ENCODE data around the gene SPRY4.
"Not testable (repeated sequence)": the region's sequence is repeated elsewhere in the genome, so short reads cannot be mapped to it uniquely, and the experiment has no call there.

Gene SPRY4, protein sequence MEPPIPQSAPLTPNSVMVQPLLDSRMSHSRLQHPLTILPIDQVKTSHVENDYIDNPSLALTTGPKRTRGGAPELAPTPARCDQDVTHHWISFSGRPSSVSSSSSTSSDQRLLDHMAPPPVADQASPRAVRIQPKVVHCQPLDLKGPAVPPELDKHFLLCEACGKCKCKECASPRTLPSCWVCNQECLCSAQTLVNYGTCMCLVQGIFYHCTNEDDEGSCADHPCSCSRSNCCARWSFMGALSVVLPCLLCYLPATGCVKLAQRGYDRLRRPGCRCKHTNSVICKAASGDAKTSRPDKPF

DNA sequence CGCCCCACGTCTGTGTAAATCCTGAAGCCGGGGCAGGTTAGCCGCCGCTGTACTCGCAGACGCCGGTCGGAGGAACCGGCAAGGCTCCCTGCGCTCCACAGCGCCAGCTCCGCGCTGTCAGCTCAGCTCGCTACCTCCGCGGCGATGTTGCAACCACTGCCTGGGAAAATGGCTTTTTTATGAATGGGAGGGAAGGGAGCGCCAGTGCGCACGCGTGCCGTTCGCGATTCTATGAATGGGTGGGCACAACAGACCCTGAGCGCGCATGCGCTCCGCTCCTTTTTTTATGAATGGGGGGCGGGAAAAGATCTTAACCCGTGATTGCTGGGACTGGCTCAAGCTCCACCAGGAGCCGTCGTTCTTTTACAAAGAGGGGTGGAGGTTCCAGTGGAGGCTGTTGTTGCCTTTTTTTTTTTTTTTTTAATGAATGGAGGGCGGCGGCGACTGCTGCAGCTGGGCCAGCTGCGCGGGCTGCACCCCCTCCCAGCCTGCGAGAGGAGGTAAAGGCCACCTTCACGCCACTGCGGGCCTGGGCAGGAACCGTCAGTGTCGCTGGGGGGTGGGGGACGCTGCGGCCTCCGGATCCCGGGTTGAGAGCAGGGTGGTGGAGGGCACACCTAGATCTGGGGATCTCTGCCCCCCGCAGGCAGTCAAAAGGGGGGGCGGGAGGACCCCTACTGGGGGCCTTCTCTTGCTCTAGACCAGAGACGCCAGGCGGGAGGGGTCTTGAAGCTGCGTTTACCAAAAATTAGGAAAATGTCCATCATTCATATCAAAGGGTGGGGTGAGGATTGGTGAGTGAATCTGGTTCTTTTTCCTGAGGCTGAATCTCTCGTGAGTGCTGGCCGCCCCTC is at the start of gene SPRY4:
Gene SPRY4, minus strand, starts transcription at position 151 of the 854 bp plus-strand sequence. CDS start 9,913 bp downstream, outside the sequence.
- peak; percentile 99 for TF ChIP-seq POLR2A (IDR thresholded peaks at IDR 0.05; ENCODE audit: low read depth, low read length)
- FAIRE-seq (peak; percentile 33), DNase-seq (ENCODE audit: insufficient read length, low spot score) (peak; percentile 75)

DNA sequence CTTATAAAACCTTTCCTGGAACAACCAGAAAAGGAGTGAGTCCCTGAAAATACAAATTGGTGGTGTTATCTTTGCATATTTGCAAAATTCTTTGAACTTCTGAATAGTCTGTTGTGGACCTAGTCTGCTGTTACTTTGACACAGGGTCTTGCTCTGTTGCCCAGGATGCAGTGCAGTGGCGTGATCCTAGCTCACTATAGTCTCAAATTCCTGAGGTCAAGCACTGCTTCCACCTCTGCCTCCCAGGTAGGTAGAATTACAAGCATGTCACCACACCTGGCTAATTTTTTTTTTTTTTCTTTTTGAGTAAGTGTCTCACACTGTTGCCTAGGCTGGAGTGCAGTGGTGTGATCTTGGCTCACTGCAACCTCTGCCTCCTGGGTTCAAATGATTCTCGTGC is 43.7 kb upstream of the SPRY4 start:
- FAIRE-seq: no peak
- no peak for DNase-seq (ENCODE audit: insufficient read length, low spot score)
- no peak for TF ChIP-seq POLR2A (IDR thresholded peaks at IDR 0.05; ENCODE audit: low read depth, low read length)

DNA sequence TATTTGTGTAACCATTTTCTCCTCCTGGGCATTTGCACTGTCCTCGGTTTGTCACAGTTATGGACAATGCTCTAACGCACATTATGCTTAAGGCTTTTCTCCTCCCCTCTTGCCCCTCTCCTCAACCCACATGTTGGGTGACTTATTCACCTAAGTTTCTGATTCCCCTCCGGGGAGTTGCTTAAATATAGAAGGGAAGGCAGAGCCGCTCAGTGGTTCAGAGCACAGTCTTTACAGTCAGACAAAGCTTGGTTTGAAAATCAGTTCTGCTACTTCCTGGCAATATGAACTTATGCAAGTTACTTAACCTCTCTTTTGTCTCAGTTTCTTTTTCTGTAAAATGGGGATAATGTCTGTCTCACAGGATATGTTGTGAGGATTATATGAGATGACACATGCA is 41.2 kb upstream of the SPRY4 start:
- TF ChIP-seq POLR2A (IDR thresholded peaks at IDR 0.05; ENCODE audit: low read depth, low read length): no peak
- DNase-seq (ENCODE audit: insufficient read length, low spot score) (no peak), FAIRE-seq (no peak)

DNA sequence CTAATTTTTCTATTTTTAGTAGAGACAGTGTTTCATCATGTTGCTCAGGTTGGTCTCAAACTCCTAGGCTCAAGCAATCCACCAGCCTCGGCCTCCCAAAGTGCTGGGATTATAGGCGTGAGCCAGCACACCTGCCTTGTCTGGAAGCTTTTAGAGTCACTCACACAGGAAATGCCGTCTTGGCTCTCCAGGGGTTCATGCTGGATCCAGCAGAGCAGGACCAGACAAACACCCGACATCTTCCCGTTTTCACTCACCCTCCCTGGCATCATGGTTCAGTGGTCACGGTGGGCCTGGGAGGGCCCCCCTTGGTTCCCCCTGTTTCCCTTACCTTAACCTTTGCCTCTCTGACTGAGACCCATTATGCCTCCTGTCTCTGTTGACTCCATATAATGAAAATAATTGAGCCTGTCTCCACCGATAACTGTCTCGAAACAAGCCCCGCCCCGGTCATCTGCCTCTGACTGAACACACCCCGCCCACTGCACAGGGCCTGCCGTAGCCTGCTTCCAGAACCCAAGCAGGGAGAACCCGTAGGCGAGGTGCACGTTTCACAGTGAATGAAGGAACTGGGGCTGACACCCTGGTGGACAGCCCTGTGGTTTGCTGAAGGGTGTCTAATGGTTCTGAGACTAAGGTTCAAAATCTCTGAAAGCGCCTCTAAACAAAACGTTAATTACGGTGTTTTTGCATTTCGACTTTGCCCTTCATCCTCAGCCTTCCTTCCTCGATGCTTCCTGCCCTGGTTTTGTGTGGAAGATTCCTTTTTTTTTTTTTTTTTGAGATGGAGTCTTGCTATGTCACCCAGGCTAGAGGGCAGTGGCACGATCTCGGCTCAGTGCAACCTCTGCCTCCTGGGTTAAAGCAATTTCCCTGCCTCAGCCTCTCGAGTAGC is 39.7 kb upstream of the SPRY4 start:
- no peak for FAIRE-seq
- DNase-seq (ENCODE audit: insufficient read length, low spot score): no peak
- no peak for TF ChIP-seq POLR2A (IDR thresholded peaks at IDR 0.05; ENCODE audit: low read depth, low read length)

DNA sequence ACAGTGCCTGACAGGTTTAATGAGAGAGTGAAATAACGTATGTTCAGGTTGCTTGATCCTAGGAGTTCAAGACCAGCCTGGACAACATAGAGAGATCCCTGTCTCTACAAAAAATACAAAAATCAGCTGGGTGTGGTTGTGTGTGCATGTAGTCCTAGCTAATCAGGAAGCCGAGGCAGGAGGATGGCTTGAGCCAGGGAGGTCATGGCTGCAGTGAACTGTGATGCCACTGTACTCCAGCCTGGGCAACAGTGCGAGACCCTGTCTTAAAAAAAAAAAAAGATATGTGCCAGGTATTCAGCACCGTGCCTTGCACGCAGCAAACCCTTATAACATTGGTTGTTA is 38.8 kb upstream of the SPRY4 start:
- FAIRE-seq: no peak

DNA sequence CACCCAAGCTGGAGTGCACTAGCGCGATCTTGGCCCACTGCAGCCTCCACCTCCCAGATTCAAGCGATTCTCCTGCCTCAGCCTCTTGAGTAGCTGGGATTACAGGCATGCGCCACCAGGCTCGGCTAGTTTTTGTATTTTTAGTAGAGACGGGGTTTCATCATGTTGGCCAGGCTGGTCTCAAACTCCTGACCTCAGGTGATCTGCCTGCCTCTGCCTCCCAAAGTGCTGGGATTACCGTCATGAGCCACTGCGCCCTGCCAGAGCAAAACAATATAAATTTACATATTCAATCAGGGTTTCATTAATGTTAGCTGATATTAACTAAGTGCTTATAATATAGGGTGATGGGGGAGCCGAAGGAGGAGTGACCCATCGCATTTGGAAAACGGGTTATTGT is 37.4 kb upstream of the SPRY4 start:
- FAIRE-seq: not testable (repeated sequence)

More for the DNA sequence above, 38.8 kb upstream of the SPRY4 start:
- DNase-seq (ENCODE audit: insufficient read length, low spot score): no peak
- TF ChIP-seq POLR2A (IDR thresholded peaks at IDR 0.05; ENCODE audit: low read depth, low read length): no peak

DNA sequence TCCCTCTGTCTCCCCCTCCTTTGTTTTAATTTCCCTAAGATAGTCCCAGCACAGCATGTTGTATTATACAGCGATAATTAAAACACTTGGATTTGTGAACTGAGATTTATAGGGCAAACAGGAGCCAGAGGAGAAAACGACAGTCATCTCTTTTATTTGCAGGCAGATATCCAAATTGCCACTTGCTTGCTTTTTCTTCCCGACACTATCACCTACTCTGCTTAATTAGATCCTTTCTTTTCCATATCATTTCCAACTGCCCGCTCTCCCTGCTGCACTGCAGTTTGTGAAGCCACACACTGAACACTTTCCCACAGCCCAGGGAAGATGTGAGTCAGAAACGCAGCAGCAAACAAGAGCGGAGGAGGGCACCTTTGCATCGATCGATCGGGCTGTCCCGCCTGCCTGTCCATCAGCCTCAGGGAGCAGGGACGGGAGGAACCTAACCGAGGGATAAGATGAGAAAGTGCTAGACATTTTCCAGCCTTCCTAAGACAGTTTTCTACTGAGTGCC is 35.8 kb upstream of the SPRY4 start:
- FAIRE-seq (no peak), DNase-seq (ENCODE audit: insufficient read length, low spot score) (no peak)
- no peak for TF ChIP-seq POLR2A (IDR thresholded peaks at IDR 0.05; ENCODE audit: low read depth, low read length)

More for the DNA sequence above, 37.4 kb upstream of the SPRY4 start:
- not testable (repeated sequence) for DNase-seq (ENCODE audit: insufficient read length, low spot score)

DNA sequence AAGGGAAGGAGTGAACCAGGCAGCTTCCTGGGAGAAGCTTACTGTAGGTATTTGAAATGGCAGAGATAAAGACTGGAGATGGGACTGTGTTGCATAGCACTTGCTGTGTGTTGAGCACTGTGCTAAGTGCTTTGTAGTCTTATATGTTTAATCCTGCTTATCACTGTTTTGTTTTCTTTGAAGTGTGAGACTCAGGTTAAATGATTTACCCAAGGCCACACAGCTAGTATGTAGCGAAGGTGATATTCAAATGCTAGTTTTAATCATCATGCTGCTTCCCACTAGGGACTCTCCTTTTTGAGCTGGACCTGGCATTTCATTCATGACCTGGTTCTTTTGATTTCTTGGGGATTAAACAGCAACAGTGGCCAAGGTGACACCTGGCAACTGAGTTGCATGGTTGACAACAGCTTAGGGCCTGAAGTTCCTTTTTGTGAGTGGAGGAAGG is 35.3 kb upstream of the SPRY4 start:
- DNase-seq (ENCODE audit: insufficient read length, low spot score) (no peak), FAIRE-seq (no peak)
- no peak for TF ChIP-seq POLR2A (IDR thresholded peaks at IDR 0.05; ENCODE audit: low read depth, low read length)

DNA sequence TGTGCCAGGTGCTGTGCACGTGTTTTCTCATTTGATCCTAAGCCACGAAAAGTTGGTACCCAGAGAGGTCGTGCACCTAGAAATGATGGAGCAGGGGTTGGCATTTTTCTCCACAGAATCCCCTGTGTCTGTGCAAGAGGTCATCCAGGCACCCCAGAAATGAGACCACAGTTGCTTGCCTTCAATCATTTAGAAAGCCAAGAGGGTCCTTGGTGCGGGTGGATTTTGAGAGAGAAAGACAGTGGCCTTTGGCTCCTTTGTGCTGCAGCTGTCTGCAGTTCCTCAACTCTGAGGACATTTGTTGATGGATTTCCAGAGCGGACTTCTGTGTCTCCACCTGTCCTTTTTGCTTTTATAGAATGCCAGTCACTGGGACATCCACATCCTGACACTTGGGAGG is 33.8 kb upstream of the SPRY4 start:
- TF ChIP-seq POLR2A (IDR thresholded peaks at IDR 0.05; ENCODE audit: low read depth, low read length): no peak
- DNase-seq (ENCODE audit: insufficient read length, low spot score) (no peak), FAIRE-seq (no peak)

DNA sequence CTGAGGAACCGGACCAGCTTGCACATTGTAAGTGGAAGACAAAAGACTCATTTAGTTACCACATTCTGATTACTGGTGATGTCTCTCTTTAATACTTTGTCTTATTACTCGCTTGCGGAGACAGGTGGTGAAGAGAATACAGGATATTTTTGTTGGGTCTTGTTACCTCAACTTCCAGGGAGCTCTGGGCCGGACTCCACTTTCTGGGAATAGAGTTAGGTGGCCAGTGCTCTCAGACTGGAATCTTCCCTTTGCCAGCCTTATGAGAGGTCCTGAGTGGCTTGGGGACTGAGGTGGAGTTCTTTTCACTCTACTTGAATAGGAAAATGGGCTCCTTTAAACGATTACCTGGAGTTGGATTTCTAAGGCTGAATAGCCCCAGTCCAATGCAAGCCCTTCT is 33.3 kb upstream of the SPRY4 start:
- no peak for TF ChIP-seq POLR2A (IDR thresholded peaks at IDR 0.05; ENCODE audit: low read depth, low read length)
- no peak for DNase-seq (ENCODE audit: insufficient read length, low spot score)
- no peak for FAIRE-seq

DNA sequence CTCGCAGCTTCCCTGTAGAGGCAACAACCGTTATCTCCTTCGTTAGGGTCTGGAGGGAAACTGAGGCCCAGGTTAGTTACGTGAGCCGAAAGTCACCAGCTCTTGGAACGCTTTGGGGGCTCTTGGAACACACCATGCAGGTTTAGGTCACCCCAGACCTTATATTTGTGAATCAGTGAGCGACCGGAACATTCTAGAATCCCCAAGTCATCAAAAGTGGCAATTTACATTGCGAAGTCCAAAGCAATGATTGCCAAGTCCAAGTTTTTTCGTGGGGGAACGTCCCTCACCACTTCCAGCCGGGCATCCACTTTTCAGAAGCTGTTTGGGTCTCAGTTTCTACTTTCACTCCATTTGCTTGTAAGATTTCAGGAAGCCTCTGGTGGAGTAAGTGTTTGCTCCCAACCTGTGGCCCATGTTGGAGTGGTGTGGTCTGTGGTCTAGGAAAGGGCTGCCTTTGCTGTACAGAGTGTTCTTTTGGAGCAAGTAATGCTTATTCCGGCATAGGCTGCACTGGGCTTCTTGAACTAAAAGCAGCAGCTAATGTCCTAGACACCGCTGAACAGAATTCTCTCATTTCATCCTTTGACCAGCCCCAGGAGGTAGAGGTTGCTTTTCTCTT is 32.8 kb upstream of the SPRY4 start:
- TF ChIP-seq POLR2A (IDR thresholded peaks at IDR 0.05; ENCODE audit: low read depth, low read length): no peak
- FAIRE-seq (no peak), DNase-seq (ENCODE audit: insufficient read length, low spot score) (no peak)

DNA sequence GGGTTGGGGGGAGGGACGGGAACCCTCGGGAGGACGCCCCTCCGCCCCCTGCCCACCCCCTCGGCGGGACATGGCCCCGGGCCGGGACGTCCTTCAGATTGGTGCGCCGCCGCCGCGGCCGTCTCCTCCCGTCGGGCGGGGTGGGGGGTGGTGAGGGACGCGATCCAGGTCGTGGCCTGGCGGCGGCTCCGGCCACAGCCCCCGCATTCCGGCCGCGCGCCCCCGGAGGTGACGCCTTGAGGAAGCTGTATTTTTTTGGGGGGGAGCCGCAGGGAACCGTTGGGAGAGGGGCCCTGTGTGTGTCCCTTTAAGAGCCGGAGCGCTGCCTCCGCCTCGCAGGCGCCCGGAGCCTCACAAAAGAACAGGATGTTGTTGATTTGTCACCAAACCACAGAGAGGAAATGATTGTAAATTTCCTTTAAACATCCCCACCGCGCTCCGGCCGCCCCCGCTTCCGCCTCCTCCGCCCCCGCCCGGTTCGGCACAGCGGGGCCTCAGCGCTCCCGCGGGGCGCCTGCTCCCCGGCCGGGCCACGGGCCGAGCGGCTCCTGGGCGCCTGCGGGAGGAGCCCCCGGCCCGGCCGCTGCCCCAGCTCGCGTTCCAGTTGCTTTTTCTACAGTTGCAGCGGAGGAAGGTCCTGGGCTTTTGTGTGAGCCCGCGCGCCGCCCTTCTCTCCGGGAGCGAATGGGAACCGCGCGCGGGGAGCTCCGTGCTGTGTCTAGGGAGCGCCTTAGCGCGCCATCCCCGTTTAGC is 32.1 kb upstream of the SPRY4 start:
- DNase-seq (ENCODE audit: insufficient read length, low spot score) (peak; percentile 76), FAIRE-seq (no peak)
- TF ChIP-seq POLR2A (IDR thresholded peaks at IDR 0.05; ENCODE audit: low read depth, low read length): peak; percentile 49

DNA sequence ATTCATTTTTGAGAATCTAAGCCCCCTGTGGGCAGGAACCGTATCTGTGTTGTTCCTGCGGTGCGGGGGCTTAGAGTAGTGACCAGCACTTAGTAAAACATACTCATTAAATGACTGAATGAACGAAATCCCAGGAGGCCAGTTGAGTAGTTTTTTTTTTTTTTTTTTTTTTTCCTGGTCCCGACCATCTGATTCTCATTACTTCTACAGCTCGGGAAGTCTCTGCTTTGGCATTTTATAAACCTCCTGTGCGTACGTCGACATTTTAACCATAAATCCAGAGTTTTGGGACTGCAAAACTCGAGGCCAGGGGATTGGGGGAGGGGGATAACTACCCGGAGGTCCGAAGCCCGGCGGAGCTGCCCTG is 31.5 kb upstream of the SPRY4 start:
- FAIRE-seq (no peak), DNase-seq (ENCODE audit: insufficient read length, low spot score) (no peak)
- TF ChIP-seq POLR2A (IDR thresholded peaks at IDR 0.05; ENCODE audit: low read depth, low read length): no peak

Measured in H54 (cell line).